ENCODE data around the gene RPS15.

DNA sequence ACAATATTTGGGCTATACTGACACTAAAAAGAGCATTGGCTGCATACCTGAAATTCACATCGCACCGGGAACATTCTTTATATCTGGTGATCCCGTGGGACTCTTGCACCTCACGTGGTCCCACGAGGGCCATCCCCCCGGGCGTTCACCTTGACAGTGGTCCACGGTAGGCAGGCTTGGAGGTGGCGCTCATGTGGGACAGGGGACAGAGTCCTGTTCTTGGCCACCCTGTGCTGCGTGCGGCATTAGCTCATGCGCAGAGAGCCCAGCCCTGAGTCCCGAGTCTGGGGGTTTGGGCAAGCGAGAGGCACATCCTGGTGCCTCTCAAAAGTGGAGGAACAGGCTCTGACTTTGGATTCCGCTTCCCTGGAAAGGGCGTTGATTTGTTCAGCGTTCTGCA lies 44.4 kb upstream of the RPS15 start:
- TF ChIP-seq, protein P1, sequence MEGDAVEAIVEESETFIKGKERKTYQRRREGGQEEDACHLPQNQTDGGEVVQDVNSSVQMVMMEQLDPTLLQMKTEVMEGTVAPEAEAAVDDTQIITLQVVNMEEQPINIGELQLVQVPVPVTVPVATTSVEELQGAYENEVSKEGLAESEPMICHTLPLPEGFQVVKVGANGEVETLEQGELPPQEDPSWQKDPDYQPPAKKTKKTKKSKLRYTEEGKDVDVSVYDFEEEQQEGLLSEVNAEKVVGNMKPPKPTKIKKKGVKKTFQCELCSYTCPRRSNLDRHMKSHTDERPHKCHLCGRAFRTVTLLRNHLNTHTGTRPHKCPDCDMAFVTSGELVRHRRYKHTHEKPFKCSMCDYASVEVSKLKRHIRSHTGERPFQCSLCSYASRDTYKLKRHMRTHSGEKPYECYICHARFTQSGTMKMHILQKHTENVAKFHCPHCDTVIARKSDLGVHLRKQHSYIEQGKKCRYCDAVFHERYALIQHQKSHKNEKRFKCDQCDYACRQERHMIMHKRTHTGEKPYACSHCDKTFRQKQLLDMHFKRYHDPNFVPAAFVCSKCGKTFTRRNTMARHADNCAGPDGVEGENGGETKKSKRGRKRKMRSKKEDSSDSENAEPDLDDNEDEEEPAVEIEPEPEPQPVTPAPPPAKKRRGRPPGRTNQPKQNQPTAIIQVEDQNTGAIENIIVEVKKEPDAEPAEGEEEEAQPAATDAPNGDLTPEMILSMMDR (IDR thresholded peaks at IDR 0.05): no peak
- TF ChIP-seq EZH2 (IDR thresholded peaks at IDR 0.05): no peak
- no peak for TF ChIP-seq EZH2phosphoT487 (IDR thresholded peaks at IDR 0.05)

Data from neural progenitor cell (in vitro differentiated cells).